NCI-H2029 (cell line): Measurements from ENCODE around the gene DNASE1L1.
A peak's percentile ranks its signal among the peaks of the same experiment; 100 is the strongest.
"Not testable (repeated sequence)": the region's sequence is repeated elsewhere in the genome, so short reads cannot be mapped to it uniquely, and the experiment has no call there.

ENCODE experiments used
- DNase-seq: peaks from one replicate; lab custom pipeline; 2025; lab: John Stamatoyannopoulos, UW

DNASE1L1 gene

DNA sequence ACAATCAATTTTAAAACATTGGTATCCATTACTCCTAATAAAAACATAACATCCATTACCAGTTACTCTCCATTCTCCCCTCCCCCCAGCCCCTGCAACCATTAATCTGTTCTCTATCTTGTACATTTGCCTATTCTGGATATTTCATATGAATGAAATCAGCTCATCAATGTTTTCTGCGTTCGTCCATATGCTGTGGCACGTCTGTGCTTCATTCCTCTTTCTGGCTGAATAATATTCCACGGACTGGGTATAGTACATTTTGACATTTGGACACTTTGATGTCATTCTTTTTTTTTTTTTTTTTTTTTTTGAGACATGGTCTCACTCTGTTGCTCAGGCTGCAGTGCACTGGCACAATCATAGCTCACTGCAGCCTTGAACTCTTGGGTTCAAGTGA lies 5.2 kb downstream of the DNASE1L1 start:
- DNase-seq: no peak

DNA sequence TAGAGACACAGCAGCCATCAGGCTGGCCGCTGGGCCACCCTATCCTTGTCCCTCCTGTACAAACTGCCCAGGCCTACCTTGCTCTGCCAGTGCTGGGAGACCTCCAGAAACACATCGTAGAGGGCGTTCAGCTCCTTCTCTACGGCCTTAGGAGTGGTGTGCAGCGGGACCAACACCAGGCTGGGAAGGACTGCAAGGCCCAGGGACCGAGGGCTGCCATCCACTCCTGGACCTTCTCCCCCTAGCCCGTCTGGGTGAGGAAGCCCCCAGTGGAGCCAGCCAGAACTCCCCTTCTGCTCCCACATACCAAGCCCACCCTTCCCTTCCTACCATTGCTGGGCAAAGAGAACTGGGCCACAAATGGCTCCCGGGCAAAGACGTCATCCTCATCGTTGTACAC lies 5.9 kb downstream of the DNASE1L1 start:
- no peak for DNase-seq

DNA sequence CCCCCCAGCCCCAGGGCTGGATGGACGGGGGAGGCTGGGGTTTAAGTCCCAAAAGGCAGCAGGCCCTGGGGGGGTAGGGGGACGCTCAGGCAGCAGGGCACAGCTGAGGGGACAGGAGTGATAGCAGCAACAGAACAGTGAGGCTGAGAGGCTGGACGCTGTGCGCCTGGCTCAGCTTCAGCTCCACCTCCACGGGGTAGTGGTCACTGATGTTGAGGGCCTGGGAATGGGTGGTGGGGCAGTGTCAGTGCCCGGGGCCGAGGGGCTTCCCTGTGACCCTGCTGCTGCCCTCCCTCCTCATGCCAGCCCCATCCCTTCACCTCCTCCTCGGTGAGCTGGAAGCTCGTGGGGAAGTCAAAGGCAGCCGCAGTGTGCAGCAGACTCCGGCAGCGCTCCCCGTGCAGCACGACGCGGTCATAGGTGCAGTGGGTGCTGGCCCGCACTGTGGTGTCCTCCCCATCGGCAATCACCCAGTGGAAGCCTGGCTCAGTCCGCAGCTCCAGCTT lies 6.4 kb downstream of the DNASE1L1 start:
- no peak for DNase-seq

DNA sequence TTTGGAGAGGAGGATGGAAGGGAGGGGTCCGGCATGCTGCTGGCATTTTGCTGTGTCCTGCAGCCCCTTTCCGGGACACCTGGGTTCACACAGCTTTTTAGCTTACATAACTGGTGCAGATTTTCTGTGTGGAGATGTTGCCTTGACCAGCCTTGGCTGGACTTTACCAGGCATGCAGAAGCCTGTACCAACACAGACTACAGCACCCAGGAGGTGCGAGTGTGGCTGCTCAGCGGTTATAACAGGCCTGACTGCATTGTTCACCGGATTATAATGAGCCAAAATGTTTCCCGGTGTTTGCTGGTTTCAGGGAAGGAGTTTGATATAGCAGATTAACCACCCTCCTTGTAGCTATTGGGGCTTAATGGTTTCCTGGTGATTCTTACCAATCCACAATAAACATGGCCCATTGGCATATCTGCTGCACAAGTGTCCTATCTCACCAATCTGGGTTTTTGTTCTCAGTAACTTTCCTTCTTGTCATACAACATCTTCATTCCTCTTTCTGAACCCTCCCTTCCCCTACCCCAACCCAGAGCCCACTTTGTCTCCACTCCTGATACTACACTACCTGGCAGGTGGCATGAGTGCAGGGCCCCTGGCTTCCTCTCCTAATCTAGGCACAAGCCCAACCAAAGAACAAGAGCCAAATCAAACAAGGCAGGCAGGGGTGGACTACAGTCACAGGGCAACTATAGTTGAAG lies 7.0 kb downstream of the DNASE1L1 start:
- DNase-seq: peak; percentile 45

DNA sequence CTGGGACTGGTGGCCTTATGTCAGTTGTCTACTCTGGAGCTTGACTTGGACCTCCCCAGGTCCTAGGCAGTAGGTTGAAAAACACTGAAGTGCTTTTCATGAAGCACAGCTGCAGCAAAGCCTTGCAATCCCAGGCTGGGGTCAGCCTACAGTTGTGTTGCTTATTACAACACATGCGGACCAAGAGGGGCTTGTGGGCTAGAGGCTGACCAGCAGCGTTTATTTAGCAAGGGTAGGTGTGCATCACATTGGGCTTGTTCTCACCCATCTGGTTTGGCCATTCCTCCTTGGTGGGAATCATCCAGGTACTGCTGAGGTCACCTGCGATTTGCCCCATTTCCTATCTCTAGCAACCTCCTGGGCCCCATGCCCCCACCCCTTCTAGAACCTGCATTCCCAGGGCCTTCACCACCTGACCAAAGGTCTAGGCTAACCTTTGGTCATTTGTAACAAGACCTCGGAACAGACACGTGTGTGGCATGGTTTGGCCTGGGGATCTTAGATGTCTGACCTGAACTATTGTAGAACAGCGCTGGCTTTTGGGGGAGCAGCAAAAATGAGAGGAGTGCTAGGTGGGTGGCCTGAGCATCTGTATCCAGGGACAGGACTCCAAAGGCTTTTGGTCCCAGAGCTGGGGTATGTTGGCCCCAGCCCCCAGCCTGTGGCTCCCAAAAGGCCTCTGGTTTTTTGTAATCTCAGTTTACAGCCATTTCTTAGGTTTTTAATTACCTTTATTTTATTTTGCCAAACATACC lies 7.8 kb downstream of the DNASE1L1 start:
- no peak for DNase-seq

DNA sequence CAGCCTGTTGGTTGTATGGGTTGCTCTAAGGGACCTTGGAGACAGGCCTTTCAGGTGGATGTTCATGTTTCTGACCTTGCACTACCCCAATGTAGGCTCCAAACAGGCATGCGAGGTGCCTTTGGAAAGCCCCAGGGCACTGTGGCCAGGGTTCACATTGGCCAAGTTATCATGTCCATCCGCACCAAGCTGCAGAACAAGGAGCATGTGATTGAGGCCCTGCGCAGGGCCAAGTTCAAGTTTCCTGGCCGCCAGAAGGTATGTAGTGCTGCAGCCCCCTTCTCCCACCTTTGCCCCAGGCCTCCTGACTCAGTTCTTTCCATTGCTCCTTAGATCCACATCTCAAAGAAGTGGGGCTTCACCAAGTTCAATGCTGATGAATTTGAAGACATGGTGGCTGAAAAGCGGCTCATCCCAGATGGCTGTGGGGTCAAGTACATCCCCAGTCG lies 8.7 kb downstream of the DNASE1L1 start:
- DNase-seq: not testable (repeated sequence)

DNA sequence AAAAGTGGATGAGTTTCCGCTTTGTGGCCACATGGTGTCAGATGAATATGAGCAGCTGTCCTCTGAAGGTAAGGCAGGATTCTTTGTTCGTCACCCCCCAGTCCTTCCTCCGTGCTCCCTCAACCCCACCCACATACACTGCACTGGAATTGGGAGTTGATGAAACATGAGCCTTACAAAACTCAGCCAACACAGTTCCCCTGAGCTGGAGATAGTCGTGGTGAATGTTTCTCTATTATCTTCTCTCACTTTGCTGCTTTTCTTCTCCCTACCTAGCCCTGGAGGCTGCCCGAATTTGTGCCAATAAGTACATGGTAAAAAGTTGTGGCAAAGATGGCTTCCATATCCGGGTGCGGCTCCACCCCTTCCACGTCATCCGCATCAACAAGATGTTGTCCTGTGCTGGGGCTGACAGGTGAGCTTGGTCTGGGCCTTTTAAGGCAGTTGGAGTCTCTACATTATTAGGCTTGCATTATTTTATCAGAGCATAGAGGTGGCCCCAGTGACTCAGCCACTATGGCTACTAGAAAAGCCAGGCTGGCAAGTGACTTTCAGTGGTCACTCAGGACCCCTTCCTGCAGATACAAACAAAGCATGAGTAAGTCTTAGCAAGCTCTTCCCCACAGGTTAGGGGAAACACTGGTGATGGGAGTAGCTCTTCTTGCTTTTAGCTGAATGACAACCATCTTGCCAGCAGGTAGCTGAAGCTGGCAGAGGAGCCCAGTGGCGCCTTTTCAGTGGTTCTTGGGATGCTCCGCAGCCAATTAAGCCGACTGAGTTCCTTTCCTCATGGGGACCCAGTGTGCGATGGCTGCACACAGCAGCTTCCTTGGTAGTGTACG lies 9.3 kb downstream of the DNASE1L1 start:
- no peak for DNase-seq

DNA sequence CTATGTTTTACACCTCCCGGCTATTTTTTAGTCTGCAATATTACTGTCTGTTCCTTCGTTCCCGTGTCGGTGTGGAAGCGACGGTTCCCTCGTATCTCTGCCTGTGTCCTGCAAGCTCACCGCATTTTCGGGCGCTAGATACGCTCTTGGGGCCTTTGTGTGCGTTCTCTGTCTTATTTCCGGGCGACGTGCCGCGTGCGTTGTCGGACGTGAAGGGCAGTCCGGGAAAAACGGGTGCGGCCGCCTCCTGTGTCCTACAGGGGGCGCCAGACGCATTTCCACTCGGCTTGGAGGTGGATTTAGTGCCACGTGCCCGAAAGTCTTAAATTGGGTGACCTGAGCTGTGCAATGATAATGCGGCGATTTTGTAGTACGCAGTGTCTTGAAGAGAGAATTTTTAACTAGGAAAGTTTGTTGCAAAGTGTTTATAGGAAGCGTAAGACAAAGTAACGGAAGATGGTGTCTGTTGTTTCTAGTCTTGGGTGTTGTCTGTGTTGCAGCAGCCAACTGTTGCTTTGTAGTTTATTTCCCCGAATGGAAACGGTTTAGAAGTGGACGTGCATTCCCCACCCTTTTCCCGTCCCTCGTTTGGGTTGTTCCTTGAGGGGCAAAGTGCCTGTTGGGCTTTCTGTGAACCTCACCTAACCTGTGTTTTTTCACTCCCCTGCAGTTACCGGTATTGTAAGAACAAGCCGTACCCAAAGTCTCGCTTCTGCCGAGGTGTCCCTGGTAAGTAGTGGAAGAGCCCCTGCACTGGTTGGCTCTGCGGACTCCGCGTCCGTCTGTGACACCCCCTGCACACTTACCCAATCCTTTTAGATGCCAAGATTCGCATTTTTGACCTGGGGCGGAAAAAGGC lies 10.2 kb downstream of the DNASE1L1 start:
- DNase-seq: peak; percentile 70

DNA sequence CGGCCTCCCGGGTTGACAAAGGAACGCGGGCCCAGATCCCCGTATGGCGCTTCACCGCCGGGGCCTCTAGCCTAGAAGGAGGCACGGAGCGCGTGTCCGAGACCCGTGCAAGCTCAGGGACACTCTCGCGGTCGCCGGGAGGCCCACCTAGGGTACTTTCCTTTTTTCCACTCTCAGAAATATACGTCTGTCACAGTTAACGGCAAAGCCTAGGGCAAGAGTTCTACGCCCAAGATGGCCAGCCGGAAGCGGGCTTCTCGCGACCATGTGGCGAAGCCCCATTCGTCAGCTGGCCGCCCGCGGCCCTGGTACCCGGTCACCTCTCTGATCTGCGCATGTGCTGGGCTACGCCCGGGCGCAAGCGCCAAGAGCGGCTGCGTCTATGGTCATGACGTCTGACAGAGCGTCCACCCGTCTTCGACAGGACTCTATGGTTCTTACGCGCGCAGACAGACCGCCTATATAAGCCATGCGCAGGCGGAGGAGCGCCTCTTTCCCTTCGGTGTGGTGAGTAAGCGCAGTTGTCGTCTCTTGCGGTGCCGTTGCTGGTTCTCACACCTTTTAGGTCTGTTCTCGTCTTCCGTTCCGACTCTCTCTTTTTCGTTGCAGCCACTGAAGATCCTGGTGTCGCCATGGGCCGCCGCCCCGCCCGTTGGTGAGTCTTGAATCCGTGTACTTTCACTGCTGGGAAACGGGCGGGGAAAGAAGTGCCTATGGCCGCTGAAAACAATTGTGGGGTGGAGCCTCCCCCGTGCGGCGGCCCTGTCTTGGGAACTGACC lies 11.0 kb downstream of the DNASE1L1 start, which contains the start of gene RPL10:
RPL10 (plus strand) TSS at position 490 of the 780 bp plus-strand sequence; CDS start at position 633, 143 bp downstream.
- DNase-seq: peak; percentile 91

DNA sequence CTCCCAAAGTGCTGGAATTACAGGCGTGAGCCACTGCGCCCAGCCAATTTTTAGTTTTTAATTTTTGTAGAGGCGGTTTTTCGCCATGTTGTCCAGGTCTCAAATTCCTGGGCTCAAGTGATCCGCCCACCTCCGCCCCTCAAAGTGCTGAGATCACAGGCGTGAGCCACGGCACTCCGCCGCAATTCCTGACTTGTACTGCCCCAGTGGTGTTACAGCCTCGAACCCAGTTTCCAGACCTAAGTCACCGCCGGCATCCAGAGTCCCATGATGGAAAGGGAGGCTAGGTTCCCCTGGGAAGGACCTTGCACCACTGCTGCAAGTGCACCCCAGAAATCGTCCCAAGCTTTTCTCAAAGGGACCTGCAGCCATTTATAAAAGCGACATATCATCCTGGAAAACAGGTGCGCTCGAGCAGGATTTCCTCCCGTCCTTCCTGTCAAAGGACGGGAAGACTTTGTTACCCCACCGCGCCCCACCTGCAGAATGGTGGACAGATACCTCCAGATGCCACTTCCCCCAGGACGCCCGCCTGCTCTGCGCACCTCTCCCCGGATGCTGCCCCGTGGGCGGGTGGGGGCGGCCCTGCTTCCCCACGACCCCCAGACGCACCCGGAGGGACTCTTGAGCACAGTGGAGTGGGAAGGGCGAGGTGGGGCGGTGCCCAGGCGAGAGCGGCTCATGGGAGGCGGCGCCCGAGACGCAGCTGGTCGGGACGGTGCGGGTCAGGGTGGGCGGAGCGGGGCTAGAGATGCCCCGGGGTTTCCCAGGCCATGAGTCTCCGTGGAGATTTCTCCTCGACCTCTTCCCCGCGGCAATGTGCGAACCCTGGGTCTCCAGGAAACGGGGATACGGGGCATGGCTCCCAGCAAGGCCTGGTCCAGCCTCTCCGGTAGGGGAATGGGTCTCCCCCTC lies 11.8 kb downstream of the DNASE1L1 start:
- peak; percentile 43 for DNase-seq

DNA sequence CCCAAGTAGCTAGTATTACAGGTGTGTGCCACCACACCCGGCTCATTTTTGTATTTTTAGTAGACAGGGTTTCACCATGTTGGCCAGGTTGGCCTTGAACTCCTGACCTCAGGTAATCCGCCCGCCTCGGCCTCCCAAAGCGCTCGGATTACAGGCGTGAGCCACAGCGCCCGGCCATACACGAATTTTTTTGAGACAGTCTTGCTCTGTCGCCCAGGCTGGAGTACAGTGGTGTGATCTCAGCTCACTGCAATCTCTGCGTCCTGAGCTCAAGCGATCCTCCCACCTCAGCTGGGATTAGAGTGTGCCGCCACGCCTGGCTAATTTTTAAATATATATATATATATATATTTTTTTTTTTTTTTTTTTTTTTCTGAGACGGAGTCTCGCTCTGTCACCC lies 12.7 kb downstream of the DNASE1L1 start:
- not testable (repeated sequence) for DNase-seq

DNA sequence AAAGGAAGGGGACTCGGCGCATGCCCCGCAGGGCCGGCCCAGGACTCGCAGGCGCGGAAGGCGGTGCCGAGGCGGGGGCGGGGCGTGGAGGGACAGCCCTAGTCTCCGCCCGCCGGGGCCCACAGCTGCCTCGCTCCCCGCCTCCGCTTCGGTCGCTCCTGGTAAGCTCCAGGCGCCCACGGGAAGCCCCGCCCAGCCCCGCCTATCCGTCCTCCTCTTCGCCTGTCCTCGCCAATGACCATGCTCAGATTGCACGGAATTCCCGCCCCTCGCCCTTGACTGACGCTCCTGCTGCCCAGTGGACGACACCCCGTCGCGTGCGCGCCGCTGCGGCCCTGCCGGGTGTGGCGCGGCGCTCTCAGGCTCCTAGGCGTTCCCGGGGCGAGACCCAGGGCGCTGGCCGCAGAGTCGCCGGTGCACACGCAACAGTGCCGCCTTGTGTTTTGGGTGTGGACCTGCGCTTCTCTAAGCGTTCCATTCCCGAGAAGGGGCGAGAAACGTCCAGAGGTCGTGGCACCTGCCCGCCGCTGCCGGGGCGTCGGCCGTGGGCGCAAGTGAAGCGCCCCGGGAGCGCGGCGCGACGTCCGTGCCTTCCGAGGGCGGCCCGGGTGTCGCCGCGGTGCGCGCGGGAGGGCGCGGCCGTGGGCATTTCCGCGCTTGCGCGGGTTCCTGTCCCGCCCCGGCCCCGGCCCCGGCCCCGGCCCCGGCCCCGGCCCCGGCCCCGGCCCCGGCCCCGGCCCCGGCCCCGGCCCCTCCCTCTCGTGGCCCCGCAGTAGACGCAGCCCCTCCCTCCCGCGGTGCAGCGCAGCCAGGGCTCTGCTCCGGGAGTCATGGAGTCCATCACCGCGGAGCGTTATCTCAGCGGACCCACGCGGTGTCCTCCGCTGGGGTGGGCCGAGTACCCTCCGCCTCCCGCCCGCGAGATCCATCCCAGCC lies 19.0 kb downstream of the DNASE1L1 start:
- not testable (repeated sequence) for DNase-seq

DNA sequence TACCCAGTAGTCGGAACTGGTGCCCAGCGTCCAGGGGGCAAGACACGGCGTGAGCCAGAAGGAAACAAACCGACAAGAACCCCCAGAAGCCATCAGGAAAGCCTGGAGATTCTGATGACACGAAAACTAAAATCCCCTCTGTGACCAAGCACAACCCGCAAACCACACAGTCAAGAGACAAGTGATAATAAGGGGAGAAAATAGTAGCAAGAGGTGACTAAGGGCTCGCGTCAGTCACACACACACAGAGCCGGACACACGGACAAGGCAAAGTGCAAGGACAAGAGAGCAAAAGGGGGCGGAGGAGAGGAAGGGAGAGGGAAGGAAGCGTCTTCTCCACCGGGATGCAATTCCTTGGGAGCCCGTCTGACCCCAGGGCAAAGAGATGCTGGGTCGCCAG lies 20.4 kb downstream of the DNASE1L1 start:
- DNase-seq: not testable (repeated sequence)

DNA sequence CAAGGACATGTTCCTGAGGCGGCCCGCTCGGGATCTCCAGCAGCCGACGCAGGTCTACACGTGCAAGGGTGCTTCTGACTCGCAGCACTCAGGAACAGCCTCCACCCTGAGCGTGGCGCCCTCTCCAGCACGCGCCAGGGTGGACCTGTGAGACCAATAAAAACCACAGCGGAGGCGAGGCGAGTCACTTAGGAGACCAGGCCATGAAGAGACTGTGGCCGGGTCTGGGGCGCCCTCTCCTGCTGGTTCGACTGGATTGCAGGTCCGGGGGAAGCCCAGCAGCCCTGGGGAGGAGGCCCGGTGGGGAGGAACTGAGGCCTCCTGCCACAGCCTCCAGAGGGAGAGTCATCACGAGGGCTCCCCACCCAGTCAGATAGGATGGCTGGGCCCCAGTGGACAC lies 21.0 kb downstream of the DNASE1L1 start:
- DNase-seq: not testable (repeated sequence)

DNA sequence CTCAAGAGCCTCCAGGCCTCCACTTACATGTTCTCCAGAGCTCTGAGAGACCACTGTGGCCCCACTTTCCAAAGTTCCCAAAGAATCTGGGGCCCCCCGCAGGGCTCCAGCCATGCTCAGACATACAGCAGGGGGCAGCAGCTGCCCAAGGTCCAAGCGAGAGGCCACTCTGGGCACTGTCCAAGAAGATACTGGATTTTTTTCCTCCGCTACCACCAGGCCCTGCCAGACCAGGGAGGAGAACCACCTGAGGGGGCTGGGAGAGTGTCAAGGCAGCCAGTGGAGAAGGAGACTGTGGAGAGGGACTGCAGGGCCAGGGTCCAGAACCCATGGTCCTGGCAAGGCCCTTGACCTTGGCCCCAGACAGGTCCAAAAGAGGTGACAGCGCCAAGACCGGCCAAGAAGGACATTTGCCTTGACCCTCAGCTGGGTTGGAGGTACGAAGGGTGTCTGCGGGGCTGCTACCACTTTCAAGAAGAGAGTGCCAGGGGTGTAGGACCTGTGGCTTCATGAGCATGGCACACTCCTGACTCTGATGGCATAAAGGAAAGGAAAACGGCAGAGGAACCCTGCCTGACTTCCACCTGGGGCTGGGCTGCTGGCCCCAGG lies 24.7 kb downstream of the DNASE1L1 start:
- no peak for DNase-seq

DNA sequence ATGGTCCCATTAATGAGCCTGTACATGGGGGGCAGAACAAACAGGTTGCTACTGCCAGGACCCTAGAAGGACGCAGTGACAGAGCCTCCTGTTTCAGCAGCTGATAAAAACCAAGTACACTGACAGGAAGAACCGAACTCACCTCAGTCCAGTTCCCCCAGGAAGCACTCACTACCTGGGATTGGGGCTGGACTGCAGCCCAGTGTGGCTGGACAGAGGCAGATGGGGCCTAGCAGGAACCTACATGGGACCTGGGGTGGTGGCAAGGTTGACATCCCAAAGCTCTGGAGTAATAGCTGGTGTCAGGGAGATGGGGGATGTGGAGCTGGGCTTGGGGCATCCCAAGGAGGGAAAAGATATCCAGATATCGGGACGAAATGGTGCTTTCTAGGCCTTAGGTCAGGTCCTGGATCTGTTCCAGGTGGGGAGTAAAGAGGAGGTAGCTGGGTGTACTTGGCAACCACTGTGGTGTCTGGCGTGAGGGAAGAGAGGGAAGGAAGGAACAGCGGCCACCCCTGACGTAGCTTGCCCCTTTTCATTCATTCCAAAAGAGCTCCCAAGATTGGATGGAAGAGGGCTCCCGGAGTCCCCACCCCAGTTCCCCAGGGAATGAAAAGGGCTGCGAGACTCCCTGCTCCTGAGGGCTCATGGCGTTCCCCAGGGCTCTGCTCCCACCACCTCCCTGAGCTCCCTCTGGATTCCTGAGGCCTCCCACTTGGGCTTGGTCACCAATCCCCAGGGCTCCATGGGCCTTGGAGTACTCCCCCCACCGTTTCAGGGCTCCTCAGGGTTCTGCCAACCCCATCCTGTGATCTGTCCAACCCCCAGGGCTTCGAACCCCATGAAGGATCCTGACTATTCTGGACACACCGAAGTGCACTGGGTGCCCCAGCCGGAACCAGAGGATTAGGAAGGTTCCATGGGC lies 25.4 kb downstream of the DNASE1L1 start:
- no peak for DNase-seq
